Dendritic cell treated with granulocyte-macrophage colony-stimulating factor and Interleukin-4, amounts not matched to agents 40 ng/mL and 50 ng/mL, for 4 days (primary cell): ENCODE data around the gene PNLIPRP3.

Experiments
- H3K27ac Mint-ChIP-seq: one replicate; pipeline ENCODE4 v1.8.0; 2022; ENCODE audit warnings: mild to moderate bottlenecking, mixed read lengths
- H3K27me3 Mint-ChIP-seq: one replicate; pipeline ENCODE4 v1.8.0; 2022; ENCODE audit warnings: mild to moderate bottlenecking, mixed read lengths
- H3K36me3 Mint-ChIP-seq: one replicate; pipeline ENCODE4 v1.8.0; 2022; ENCODE audit warnings: low read depth, mixed read lengths
- H3K4me1 Mint-ChIP-seq: one replicate; pipeline ENCODE4 v1.8.0; 2022; ENCODE audit warnings: low read depth, mixed read lengths
- H3K4me3 Mint-ChIP-seq: one replicate; pipeline ENCODE4 v1.8.0; 2022; ENCODE audit warnings: mild to moderate bottlenecking, moderate library complexity, mixed read lengths
- H3K9me3 Mint-ChIP-seq: one replicate; pipeline ENCODE4 v1.8.0; 2022; ENCODE audit warnings: mixed read lengths
- intact Hi-C: fragments of 100-400 bp; cut with micrococcal nuclease; formaldehyde crosslinking; loops from one replicate; pipeline ENCODE4 v1.15.0; 2022

Gene PNLIPRP3

GRCh38 chr10:116429288-116429977, 1.8 kb downstream of the PNLIPRP3 start:
- H3K27ac Mint-ChIP-seq, result no peak overlapping the region

GRCh38 chr10:116430288-116430687, 2.6 kb downstream of the PNLIPRP3 start:
- Mint-ChIP-seq H3K4me1 (no peaks in the 10 kb centered on the region), H3K27ac (no peak overlapping the region), H3K36me3 (no peaks in the 10 kb centered on the region), H3K4me3 (no peak overlapping the region), H3K9me3 (no peaks in the 10 kb centered on the region), H3K27me3 (no peaks in the 10 kb centered on the region)
- intact Hi-C loops, result no loop called here

More at GRCh38 chr10:116429288-116429977, 1.8 kb downstream of the PNLIPRP3 start:
- Mint-ChIP-seq H3K36me3 (no peaks in the 10 kb centered on the region), H3K4me1 (no peaks in the 10 kb centered on the region), H3K4me3 (no peak overlapping the region), H3K27me3 (no peaks in the 10 kb centered on the region), H3K9me3 (no peaks in the 10 kb centered on the region)
- intact Hi-C loops, result no loop called here

GRCh38 chr10:116431598-116431997, 4.0 kb downstream of the PNLIPRP3 start:
- Mint-ChIP-seq H3K9me3 (no peaks in the 10 kb centered on the region), H3K4me3 (no peak overlapping the region), H3K4me1 (no peaks in the 10 kb centered on the region), H3K27me3 (no peaks in the 10 kb centered on the region), H3K36me3 (no peaks in the 10 kb centered on the region), H3K27ac (no peak overlapping the region)
- intact Hi-C loops, result no loop called here

- Mint-ChIP-seq H3K9me3 (no peaks in the 10 kb centered on the region), H3K27ac (no peak overlapping the region)
Observed at GRCh38 chr10:116437076-116437692, 9.5 kb downstream of the PNLIPRP3 start.

GRCh38 chr10:116440330-116441030, 12.8 kb downstream of the PNLIPRP3 start:
- H3K4me1 Mint-ChIP-seq, result no peaks in the 10 kb centered on the region
- H3K9me3 Mint-ChIP-seq, result no peaks in the 10 kb centered on the region
- peaks cover 5% of the 10 kb centered on the region for H3K27me3 Mint-ChIP-seq
- no peak overlapping the region for H3K27ac Mint-ChIP-seq
- intact Hi-C loops, result no loop called here
- no peak overlapping the region for H3K4me3 Mint-ChIP-seq
- no peaks in the 10 kb centered on the region for H3K36me3 Mint-ChIP-seq

More at GRCh38 chr10:116437076-116437692, 9.5 kb downstream of the PNLIPRP3 start:
- Mint-ChIP-seq H3K27me3 (peaks cover 5% of the 10 kb centered on the region), H3K4me1 (no peaks in the 10 kb centered on the region), H3K4me3 (no peak overlapping the region), H3K36me3 (no peaks in the 10 kb centered on the region)
- intact Hi-C loops, result no loop called here

- Mint-ChIP-seq H3K4me1 (peaks cover 5% of the 10 kb centered on the region), H3K9me3 (no peaks in the 10 kb centered on the region), H3K4me3 (no peak overlapping the region), H3K36me3 (no peaks in the 10 kb centered on the region), H3K27me3 (peaks cover 6% of the 10 kb centered on the region), H3K27ac (no peak overlapping the region)
- intact Hi-C loops, result loop anchor here (1.0 to 2.0 kb wide), 2 partner anchors 46 to 76 kb away; no protein-coding TSS in a partner anchor
Observed at GRCh38 chr10:116444527-116445142, 17.0 kb downstream of the PNLIPRP3 start.

- intact Hi-C loops, result no loop called here
- peaks cover 29% of the 10 kb centered on the region for H3K4me1 Mint-ChIP-seq
- H3K27ac Mint-ChIP-seq, result no peak overlapping the region
- no peaks in the 10 kb centered on the region for H3K9me3 Mint-ChIP-seq
- no peak overlapping the region for H3K4me3 Mint-ChIP-seq
- H3K27me3 Mint-ChIP-seq, result peaks cover 1% of the 10 kb centered on the region
- H3K36me3 Mint-ChIP-seq, result no peaks in the 10 kb centered on the region
Observed at GRCh38 chr10:116450861-116451260, 23.2 kb downstream of the PNLIPRP3 start.

GRCh38 chr10:116451711-116452337, 24.2 kb downstream of the PNLIPRP3 start:
- H3K27ac Mint-ChIP-seq, result no peak overlapping the region
- intact Hi-C loops, result no loop called here
- peaks cover 1% of the 10 kb centered on the region for H3K27me3 Mint-ChIP-seq
- H3K36me3 Mint-ChIP-seq, result no peaks in the 10 kb centered on the region
- no peak overlapping the region for H3K4me3 Mint-ChIP-seq
- H3K4me1 Mint-ChIP-seq, result peaks cover 29% of the 10 kb centered on the region
- no peaks in the 10 kb centered on the region for H3K9me3 Mint-ChIP-seq

GRCh38 chr10:116452338-116452720, 24.7 kb downstream of the PNLIPRP3 start:
- no peak overlapping the region for H3K4me3 Mint-ChIP-seq
- H3K27me3 Mint-ChIP-seq, result peaks cover 1% of the 10 kb centered on the region
- H3K27ac Mint-ChIP-seq, result no peak overlapping the region
- no peaks in the 10 kb centered on the region for H3K36me3 Mint-ChIP-seq
- H3K4me1 Mint-ChIP-seq, result peaks cover 34% of the 10 kb centered on the region
- intact Hi-C loops, result no loop called here
- no peaks in the 10 kb centered on the region for H3K9me3 Mint-ChIP-seq

GRCh38 chr10:116457488-116457887, 29.8 kb downstream of the PNLIPRP3 start:
- no peak overlapping the region for H3K27ac Mint-ChIP-seq
- H3K9me3 Mint-ChIP-seq, result no peaks in the 10 kb centered on the region
- H3K27me3 Mint-ChIP-seq, result no peaks in the 10 kb centered on the region
- no peaks in the 10 kb centered on the region for H3K36me3 Mint-ChIP-seq
- H3K4me3 Mint-ChIP-seq, result no peak overlapping the region
- intact Hi-C loops, result no loop called here
- peaks cover 11% of the 10 kb centered on the region for H3K4me1 Mint-ChIP-seq

- H3K27ac Mint-ChIP-seq, result no peak overlapping the region
- no peaks in the 10 kb centered on the region for H3K27me3 Mint-ChIP-seq
- no peak overlapping the region for H3K4me3 Mint-ChIP-seq
- H3K9me3 Mint-ChIP-seq, result no peaks in the 10 kb centered on the region
- peaks cover 19% of the 10 kb centered on the region for H3K4me1 Mint-ChIP-seq
- no peaks in the 10 kb centered on the region for H3K36me3 Mint-ChIP-seq
- intact Hi-C loops, result no loop called here
Observed at GRCh38 chr10:116460219-116460618, 32.6 kb downstream of the PNLIPRP3 start.

GRCh38 chr10:116461680-116462079, 34.0 kb downstream of the PNLIPRP3 start:
- peaks cover 22% of the 10 kb centered on the region for H3K4me1 Mint-ChIP-seq
- intact Hi-C loops, result no loop called here
- H3K4me3 Mint-ChIP-seq, result no peak overlapping the region
- no peaks in the 10 kb centered on the region for H3K9me3 Mint-ChIP-seq
- no peaks in the 10 kb centered on the region for H3K27me3 Mint-ChIP-seq
- H3K27ac Mint-ChIP-seq, result no peak overlapping the region
- H3K36me3 Mint-ChIP-seq, result no peaks in the 10 kb centered on the region

- peaks cover 14% of the 10 kb centered on the region for H3K4me1 Mint-ChIP-seq
- H3K27ac Mint-ChIP-seq, result no peak overlapping the region
- no peak overlapping the region for H3K4me3 Mint-ChIP-seq
- intact Hi-C loops, result no loop called here
- no peaks in the 10 kb centered on the region for H3K9me3 Mint-ChIP-seq
- no peaks in the 10 kb centered on the region for H3K36me3 Mint-ChIP-seq
- H3K27me3 Mint-ChIP-seq, result no peaks in the 10 kb centered on the region
Observed at GRCh38 chr10:116464257-116464656, 36.6 kb downstream of the PNLIPRP3 start.
